ENCODE results near the gene NOVA2.

NOVA2 gene

GRCh38 chr19:45959517-45960025, 14.1 kb downstream of the NOVA2 start:
- no peak for DNase-seq

- no peak for DNase-seq
These were observed 14.7 kb downstream of the NOVA2 start for GRCh38 chr19:45958769-45959516.

- DNase-seq: no peak
These were observed 15.3 kb downstream of the NOVA2 start for GRCh38 chr19:45958320-45958719.

DNA sequence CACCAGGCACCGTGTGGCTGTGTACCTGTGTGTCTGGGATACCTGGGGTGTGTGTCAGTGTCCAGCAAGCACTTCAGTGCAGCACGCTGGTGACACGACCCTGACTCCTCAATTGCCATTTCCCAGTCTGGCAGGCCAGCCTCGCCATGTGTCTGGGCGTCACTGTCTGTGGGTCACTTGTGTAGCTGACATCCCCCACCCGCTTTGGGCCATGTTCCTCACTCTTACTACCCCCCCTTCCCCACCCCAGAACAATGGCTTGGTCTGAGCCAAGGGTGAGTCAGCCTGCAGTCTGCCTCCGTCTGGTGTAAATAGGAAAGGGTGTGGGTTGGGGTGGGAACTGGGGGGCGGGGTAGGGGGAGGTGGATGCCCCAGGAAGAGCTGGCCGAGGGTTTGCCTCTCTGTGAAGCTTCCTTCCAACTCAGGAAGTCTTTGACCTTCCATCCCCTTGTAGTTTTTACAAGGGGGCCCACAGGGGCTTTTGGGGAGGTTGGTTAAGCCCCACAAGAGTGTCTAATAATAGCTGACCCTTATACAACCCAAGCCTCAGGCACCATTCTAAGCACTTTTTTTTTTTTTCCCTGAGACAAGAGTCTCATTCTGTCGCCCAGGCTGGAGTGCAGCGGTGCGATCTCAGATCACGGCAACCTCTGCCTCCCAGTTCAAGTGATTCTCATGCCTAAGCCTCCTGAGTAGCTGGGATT, 17.6 kb downstream of the NOVA2 start:
- DNase-seq: no peak

DNA sequence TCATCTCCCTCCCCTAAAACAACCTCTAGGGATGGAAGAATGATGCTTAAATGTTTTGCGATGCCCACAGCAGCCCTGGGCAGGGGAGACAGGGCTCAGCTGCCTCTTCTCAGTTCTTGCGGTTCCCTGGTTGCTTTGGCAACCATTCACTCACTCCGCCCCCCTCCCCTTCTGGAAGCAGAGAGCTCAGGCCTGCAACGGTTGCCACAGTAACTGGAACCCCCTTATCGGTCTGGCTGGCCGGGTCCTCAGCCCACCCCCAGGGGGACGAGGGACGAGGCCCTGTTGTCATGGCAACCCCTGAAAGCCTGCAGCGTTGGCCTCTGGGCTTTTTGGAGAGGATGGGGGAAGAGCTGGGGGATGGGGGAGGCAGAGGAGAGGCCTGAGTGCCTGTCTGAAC, 19.5 kb downstream of the NOVA2 start:
- DNase-seq: no peak

DNA sequence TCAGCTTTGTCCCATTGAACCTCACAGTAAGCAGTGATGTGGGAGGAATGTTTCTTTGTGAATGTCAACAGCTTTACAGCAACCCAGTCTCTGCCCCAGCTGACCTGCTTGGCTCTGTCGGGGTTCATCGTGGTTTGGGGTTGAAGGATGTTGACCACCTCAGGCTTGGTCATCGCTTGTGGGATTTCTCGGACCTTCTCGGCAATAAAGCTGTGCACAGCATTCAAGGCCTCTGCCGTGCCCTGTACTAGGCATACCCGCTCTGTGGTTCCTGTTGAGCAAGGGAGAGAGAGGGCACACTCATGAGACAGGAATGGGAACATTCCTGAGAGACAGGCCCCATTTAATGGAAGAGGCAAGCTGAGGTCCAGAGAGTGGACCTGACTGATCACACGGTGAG, 20.0 kb downstream of the NOVA2 start:
- no peak for DNase-seq

DNA sequence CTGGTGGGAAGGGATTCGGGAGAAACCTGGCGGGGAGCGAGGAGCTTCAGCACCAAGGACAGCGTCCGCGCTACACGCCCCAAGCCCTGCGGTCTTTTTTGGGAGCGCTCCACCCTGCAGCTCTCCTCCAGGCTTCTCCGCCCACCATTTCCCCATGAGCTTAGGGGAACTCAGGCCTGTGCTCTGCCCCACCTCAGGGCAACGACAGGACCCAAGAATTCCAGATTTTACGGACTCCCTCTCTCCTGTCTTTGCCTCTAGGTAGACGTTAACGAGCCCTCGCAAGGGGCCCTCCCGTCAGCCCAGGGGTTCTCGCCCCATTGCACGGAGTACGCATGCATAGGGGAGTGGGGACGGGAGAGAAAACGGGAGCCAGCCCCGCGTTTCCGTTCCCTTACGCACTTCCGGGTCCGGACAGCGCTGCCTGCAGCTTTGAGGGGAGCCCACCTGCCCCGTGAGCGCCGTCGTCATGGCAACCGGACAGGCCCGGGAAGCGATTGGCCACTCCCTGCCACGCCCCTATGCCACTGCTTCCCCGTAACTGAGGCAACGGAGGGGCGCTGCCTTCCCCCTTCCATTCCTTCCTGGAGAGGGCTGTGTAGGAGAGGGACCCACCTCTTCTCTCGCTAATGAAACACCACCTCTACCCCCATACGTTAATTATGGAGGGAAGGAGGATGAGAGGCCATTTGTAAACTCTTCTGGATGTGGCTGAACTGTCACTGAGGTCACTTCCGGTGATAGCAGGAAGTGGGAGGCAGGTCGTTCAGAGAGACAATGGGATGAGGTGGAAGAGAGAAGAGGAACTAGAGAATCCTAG, 20.8 kb downstream of the NOVA2 start:
- peak; percentile 64 for DNase-seq

GRCh38 chr19:45952341-45952685, 21.4 kb downstream of the NOVA2 start:
- no peak for DNase-seq

- DNase-seq: no peak
These were observed 25.7 kb downstream of the NOVA2 start for GRCh38 chr19:45947926-45948325.

GRCh38 chr19:45940515-45940805, 33.2 kb downstream of the NOVA2 start:
- no peak for DNase-seq

- no peak for DNase-seq
These were observed 33.7 kb downstream of the NOVA2 start for GRCh38 chr19:45939792-45940514.

GRCh38 chr19:45938733-45939319, 34.8 kb downstream of the NOVA2 start:
- no peak for DNase-seq

DNA sequence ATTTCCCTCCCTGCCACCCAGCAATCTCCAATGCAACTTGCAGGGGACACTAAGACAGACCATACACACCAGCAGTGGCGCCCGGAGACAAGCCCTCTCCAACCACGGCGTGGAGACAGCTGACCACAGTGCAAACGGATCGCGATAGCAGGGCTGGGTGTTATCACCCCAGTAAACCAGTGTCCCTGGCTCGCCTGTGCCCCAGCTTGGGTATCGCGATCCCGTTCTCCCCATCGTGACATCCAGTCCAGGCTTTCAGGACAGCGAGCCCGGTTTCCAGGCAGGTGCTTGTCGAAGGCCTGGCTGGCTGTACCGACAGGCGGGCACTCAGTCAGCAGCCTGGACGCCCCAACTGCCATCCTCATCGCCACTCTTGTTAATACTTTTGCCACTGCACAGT, 38.4 kb downstream of the NOVA2 start:
- DNase-seq: no peak

DNA sequence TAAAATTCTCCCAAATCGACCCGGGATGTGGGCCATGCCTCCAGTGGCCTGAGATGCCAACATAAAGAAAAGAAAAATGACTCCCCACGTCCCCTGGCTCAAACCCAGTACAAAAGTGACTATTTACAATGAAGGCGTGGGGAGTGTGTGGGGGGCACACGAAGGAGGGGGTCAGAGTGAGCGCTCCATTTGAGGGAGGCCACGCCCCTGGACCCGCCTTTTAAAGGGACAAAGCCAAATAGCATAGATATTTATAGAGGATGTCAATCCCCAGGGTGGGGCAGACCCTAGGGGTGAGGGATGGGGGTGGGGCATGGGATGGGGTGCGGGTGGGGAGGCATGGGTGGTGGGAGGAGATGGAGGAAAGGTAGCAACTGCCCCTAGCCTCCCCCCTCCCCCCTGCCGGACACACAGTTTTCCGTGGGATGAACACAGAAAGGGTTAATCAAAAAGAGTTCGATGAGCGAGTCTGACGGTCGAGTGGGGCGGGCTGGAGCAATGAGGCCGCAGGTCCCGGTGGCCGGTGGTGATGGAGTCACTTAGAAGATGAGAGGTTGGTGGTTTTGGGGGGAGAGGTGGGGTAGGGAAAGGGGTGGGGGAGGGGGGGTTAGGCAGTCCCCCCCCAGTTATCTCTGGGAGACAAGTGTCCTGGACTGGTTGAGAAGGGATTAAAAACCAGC, 39.0 kb downstream of the NOVA2 start:
- no peak for DNase-seq

GRCh38 chr19:45933759-45934158, 39.9 kb downstream of the NOVA2 start:
- DNase-seq: no peak

GRCh38 chr19:45931055-45931454, 42.6 kb downstream of the NOVA2 start:
- DNase-seq: no peak

DNA sequence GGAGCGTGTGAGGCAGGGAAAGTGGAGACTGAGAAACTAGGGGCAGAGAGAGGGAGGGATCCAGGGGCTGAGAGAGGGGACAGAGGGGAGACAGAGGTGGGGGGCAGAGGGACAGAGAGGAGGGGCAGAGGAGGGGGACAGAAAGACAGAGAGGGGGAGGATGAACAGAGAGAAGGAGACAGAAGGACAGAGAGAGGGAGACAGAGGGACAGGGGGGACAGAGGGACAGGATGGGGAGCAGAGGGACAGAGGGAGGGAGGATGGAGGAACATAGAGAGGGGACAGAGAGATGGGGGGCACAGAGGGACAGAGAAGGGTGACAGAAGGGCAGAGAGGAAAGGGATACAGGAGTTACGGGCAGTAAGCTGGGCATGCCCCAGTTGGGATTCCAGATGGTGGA, 44.4 kb downstream of the NOVA2 start:
- DNase-seq: no peak

DNA sequence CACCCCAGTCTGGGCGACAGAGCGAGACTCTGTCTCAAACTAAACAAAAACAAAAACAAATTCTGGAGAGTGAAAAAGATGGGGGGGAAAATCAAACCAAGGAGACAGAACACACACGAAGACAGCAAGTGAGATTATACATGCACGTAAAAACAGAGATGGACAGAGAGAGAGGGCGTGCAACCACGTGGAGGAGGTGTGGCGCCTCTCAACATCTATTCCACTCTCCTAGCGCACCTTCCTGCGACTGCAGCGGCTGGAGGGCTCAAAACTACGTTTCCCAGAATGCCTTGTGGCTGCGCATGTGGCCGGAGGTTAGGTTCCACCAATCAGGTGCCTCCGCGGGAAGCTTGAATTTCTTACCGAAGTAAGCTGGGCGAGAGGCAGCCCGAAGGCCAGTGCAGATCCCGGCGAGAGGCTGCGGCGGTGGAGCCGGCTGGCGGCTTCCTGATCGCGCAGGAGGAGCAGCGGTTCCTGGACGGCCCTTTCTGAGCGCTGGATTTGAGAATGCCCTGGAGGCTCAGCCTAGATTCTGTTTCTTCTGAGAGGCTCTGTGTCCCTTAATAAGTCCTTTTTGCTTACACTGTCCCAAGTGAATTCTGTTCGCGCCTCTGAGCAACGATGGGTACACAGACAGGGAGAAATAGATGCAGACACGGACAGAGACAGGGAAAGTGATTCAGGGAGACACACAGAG, 46.0 kb downstream of the NOVA2 start:
- DNase-seq: peak; percentile 87

DNA sequence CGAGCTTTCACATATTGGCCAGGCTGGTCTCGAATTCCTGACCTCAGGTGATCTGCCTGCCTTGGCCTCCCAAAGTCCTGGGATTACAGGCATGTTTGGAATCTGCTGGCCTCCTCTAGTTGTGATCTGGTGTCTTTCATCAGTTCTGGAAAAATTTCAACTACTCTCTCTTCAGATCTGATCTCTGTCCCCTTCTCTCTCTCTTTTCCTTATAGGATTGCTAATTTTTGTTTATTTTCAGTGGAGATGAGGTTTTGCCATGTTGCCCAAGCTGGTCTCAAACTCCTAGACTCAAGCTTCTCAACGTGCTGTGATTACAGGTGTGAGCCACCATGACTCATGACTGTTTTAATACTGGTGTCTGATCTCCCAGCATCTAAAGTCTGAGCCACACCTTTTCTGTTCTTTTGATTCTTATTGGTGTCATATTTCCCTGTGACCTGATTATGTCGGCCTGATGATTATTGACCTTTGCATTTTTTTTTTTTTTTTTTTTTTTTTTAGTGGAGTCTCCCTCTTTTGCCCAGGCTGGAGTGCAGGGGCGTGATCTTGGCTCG, 48.7 kb downstream of the NOVA2 start:
- no peak for DNase-seq

- DNase-seq: no peak
These were observed 51.4 kb downstream of the NOVA2 start for GRCh38 chr19:45922281-45922680.

DNA sequence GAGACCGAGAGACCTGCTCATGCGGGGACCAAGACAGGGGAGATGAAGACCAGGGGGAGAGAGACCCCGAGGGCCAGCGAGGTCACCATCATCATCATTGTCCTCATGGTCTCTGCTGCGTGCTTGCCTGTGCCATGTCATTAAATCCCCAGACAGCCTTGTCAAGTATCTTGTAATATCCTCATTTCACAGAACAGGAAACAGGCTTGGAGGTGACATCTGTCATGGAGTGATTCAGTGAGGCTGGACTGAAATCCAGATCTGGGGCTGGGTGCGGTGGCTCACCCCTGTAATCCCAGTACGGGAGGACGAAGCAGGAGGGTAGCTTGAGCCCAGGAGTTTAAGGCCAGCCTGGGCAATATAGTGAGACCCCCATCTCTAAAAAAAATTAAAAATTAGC, 53.2 kb downstream of the NOVA2 start:
- no peak for DNase-seq
